Large intestine (tissue), 3 donors: ENCODE data around the gene SMPD3. TPM values are rescaled to one million over a fixed set of nuclear protein-coding genes. Genes with fewer than 3 reads are reported as not detected.

Source experiments
- DNase-seq, 2 donors: peaks; one replicate each; pipeline versions ENCODE4 v3.0.0 to v3.0.0-alpha.2; 2013
- H3K27ac ChIP-seq: one replicate; pipeline ENCODE4 v1.5.1; 2013; ENCODE audit warnings: low read length
- H3K27me3 ChIP-seq: 2 replicates; pipeline ENCODE4 v1.6.1; 2013; ENCODE audit warnings: low read length; ENCODE audit not compliant: control insufficient read depth, insufficient read depth
- H3K36me3 ChIP-seq: 2 replicates; pipeline ENCODE4 v1.6.1; 2013; ENCODE audit warnings: low read length; ENCODE audit not compliant: control insufficient read depth, insufficient read depth
- H3K4me1 ChIP-seq: one replicate; pipeline ENCODE4 v1.6.1; 2013; ENCODE audit warnings: low read length; ENCODE audit not compliant: control insufficient read depth, insufficient read depth
- H3K4me3 ChIP-seq: one replicate; pipeline ENCODE4 v1.5.1; 2013; ENCODE audit warnings: low read length
- H3K9me3 ChIP-seq: one replicate; pipeline ENCODE4 v1.6.1; 2013; ENCODE audit warnings: mild to moderate bottlenecking, low read depth, low read length, moderate library complexity; ENCODE audit not compliant: control insufficient read depth
- WGBS: methylation state at CpG from one replicate; pipeline ENCODE4 v1.1.5; 2013; ENCODE audit warnings: low lambda C conversion rate; ENCODE audit not compliant: insufficient coverage; 5-methylcytosine and 5-hydroxymethylcytosine counted together
- polyA plus RNA-seq: library from polyadenylated mRNA; unstranded; fragments of 120-200 nt; gene quantifications from one replicate; pipeline ENCODE4 v1.2.1, GENCODE V29; 2013

SMPD3 gene
- polyA plus RNA-seq, 1 donor, result 49.4 TPM

- peaks cover 12% of the 10 kb centered on the region for H3K4me1 ChIP-seq
- H3K9me3 ChIP-seq, result no peaks in the 10 kb centered on the region
- H3K36me3 ChIP-seq, result peaks cover 76% of the 10 kb centered on the region
- H3K4me3 ChIP-seq, result no peak overlapping the region
- 0% methylated on average over 1 of the region's 22 CpGs for WGBS
- H3K27ac ChIP-seq, result no peak overlapping the region
- DNase-seq, result no peak
- H3K27me3 ChIP-seq, result no peaks in the 10 kb centered on the region
These were observed 84.4 kb downstream of the SMPD3 start for GRCh38 chr16:68363658-68364521.

GRCh38 chr16:68362947-68363657 lies 85.2 kb downstream of the SMPD3 start:
- no peaks in the 10 kb centered on the region for H3K9me3 ChIP-seq
- no peaks in the 10 kb centered on the region for H3K27me3 ChIP-seq
- H3K4me1 ChIP-seq, result peaks cover 12% of the 10 kb centered on the region
- no CpG with 5 or more reads among the region's 18 CpGs for WGBS
- no peak overlapping the region for H3K4me3 ChIP-seq
- H3K27ac ChIP-seq, result no peak overlapping the region
- H3K36me3 ChIP-seq, result peaks cover 79% of the 10 kb centered on the region
- no peak for DNase-seq

- Histone ChIP-seq H3K4me1 (peaks cover 12% of the 10 kb centered on the region), H3K9me3 (no peaks in the 10 kb centered on the region), H3K27me3 (no peaks in the 10 kb centered on the region), H3K27ac (no peak overlapping the region), H3K36me3 (peaks cover 80% of the 10 kb centered on the region), H3K4me3 (no peak overlapping the region)
- no peak for DNase-seq
- WGBS, result no CpG with 5 or more reads among the region's 8 CpGs
These were observed 85.9 kb downstream of the SMPD3 start for GRCh38 chr16:68362262-68362913.

GRCh38 chr16:68361485-68361884 lies 86.8 kb downstream of the SMPD3 start:
- H3K27ac ChIP-seq, result no peak overlapping the region
- DNase-seq, result no peak
- H3K36me3 ChIP-seq, result peaks cover 87% of the 10 kb centered on the region
- WGBS, result no CpG with 5 or more reads among the region's 16 CpGs
- peaks cover 12% of the 10 kb centered on the region for H3K4me1 ChIP-seq
- H3K4me3 ChIP-seq, result no peak overlapping the region
- H3K9me3 ChIP-seq, result no peaks in the 10 kb centered on the region
- H3K27me3 ChIP-seq, result no peaks in the 10 kb centered on the region

- Histone ChIP-seq H3K4me3 (no peak overlapping the region), H3K27me3 (no peaks in the 10 kb centered on the region), H3K36me3 (peaks cover 90% of the 10 kb centered on the region), H3K4me1 (peaks cover 12% of the 10 kb centered on the region), H3K27ac (no peak overlapping the region), H3K9me3 (no peaks in the 10 kb centered on the region)
- DNase-seq, result no peak
- no CpG with 5 or more reads among the region's 14 CpGs for WGBS
These were observed 87.4 kb downstream of the SMPD3 start for GRCh38 chr16:68360956-68361355.

GRCh38 chr16:68360547-68360946 lies 87.8 kb downstream of the SMPD3 start:
- WGBS, result no CpG with 5 or more reads among the region's 18 CpGs
- H3K4me3 ChIP-seq, result no peak overlapping the region
- H3K27ac ChIP-seq, result no peak overlapping the region
- no peaks in the 10 kb centered on the region for H3K27me3 ChIP-seq
- H3K4me1 ChIP-seq, result peaks cover 12% of the 10 kb centered on the region
- peaks cover 90% of the 10 kb centered on the region for H3K36me3 ChIP-seq
- no peaks in the 10 kb centered on the region for H3K9me3 ChIP-seq
- no peak for DNase-seq

GRCh38 chr16:68359398-68360191 lies 88.7 kb downstream of the SMPD3 start:
- H3K36me3 ChIP-seq, result peaks cover 90% of the 10 kb centered on the region
- 90% methylated on average over 2 of the region's 23 CpGs for WGBS
- no peak for DNase-seq
- H3K4me1 ChIP-seq, result peaks cover 10% of the 10 kb centered on the region
- no peak overlapping the region for H3K4me3 ChIP-seq
- H3K27me3 ChIP-seq, result no peaks in the 10 kb centered on the region
- no peaks in the 10 kb centered on the region for H3K9me3 ChIP-seq
- no peak overlapping the region for H3K27ac ChIP-seq

- Histone ChIP-seq H3K4me3 (no peak overlapping the region), H3K27ac (no peak overlapping the region), H3K9me3 (no peaks in the 10 kb centered on the region), H3K36me3 (peaks cover 90% of the 10 kb centered on the region), H3K4me1 (peaks cover 7% of the 10 kb centered on the region), H3K27me3 (no peaks in the 10 kb centered on the region)
- no peak for DNase-seq
- WGBS, result no CpG with 5 or more reads among the region's 13 CpGs
These were observed 89.4 kb downstream of the SMPD3 start for GRCh38 chr16:68358951-68359350.

GRCh38 chr16:68357923-68358322 lies 90.4 kb downstream of the SMPD3 start:
- H3K27me3 ChIP-seq, result no peaks in the 10 kb centered on the region
- H3K27ac ChIP-seq, result no peak overlapping the region
- H3K36me3 ChIP-seq, result peaks cover 91% of the 10 kb centered on the region
- H3K9me3 ChIP-seq, result no peaks in the 10 kb centered on the region
- peaks cover 7% of the 10 kb centered on the region for H3K4me1 ChIP-seq
- DNase-seq, result no peak
- no CpG with 5 or more reads among the region's 11 CpGs for WGBS
- H3K4me3 ChIP-seq, result no peak overlapping the region

- Histone ChIP-seq H3K4me1 (peaks cover 7% of the 10 kb centered on the region), H3K27me3 (no peaks in the 10 kb centered on the region), H3K27ac (no peak overlapping the region), H3K4me3 (no peak overlapping the region), H3K9me3 (no peaks in the 10 kb centered on the region), H3K36me3 (peaks cover 91% of the 10 kb centered on the region)
- WGBS, result no CpG with 5 or more reads among the region's 9 CpGs
- DNase-seq, result no peak
These were observed 90.8 kb downstream of the SMPD3 start for GRCh38 chr16:68357521-68357922.
